SKM-1 treated with dmso at 0.1 percent for 144 hours (cell line): ENCODE measurements around the gene SPTBN4.
"Not testable (repeated sequence)": the region's sequence is repeated elsewhere in the genome, so short reads cannot be mapped to it uniquely, and the experiment has no call there.

ENCODE experiments used
- DNase-seq: peaks from one replicate; lab custom pipeline; 2025; ENCODE audit not compliant: unreplicated experiment; lab: John Stamatoyannopoulos, UW

The SPTBN4 gene

GRCh38 chr19:40585241-40585981 is 118.6 kb downstream of the SPTBN4 start:
- peak; percentile 37 for DNase-seq

DNA sequence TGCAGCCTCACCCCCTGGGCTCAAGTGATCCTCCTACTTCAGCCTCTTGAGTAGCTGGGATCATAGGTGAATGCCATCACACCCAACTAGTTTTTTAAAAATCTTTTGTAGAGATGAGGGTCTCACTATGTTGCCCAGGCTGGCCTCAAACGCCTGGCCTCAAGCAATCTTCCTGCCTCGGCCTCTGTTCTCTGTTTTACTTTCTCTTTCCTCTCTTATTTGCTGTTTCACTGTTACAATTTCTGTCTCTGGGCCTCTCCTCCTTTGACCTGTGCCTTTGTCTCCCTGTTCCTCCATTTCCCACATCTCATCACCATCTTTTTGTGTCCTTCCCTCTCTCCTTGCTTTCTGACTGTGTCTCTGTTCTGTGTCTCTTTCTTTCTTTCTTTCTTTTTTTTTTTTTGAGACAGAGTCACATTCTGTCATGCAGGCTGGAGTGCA is 119.2 kb downstream of the SPTBN4 start:
- DNase-seq: no peak

- DNase-seq: no peak
These were observed 119.8 kb downstream of the SPTBN4 start for GRCh38 chr19:40586611-40587010.

GRCh38 chr19:40588110-40588854 is 121.5 kb downstream of the SPTBN4 start:
- DNase-seq: no peak

DNA sequence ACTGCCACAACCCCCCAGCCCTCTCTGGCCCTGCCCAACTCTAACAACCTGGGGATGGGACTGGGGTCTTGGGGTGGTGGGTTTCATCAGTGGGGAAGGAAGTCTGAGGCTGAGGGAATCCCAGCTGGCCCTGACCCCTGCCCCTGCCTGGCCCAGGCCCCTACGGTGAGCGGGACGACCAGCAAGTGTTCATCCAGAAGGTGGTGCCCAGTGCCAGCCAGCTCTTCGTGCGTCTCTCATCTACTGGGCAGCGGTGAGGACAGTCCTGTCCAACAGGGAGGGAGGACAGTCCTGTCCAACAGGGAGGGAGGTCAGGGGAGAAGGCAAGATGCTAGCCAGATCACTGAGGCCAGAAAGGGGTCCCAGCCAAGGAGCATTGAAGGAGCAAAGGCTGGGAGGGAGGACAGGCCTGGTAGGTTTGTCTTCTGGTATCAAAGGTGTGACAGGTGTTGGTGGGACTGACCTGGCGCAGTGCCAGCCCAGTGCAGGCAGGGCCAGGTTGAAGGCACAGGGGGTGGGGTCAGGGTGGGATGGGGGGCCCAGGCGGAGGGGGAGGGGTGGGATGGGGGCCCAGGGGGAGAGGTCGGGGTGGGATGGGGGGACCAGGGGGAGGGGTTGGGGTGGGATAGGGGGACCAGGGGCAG is 122.2 kb downstream of the SPTBN4 start:
- no peak for DNase-seq

- no peak for DNase-seq
These were observed 123.0 kb downstream of the SPTBN4 start for GRCh38 chr19:40589591-40590429.

GRCh38 chr19:40590464-40591265 is 123.9 kb downstream of the SPTBN4 start:
- no peak for DNase-seq

DNA sequence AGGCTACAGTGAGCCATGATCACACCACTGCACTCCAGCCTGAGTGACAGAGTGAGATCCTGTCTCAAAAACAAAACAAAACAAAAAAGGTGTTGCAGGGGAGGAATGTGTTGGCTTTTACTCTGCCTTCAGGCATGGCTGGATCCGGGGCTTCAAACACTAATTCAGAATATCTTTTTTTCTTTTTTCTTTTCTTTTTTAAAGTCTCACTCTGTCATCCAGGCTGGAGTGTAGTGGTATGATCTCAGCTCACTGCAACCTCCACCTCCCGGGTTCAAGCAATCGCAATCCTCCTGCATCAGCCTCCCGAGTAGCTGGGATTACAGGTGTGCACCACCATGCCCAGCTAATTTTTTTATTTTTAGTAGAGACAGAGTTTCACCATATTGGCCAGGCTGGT is 124.9 kb downstream of the SPTBN4 start:
- DNase-seq: not testable (repeated sequence)

DNA sequence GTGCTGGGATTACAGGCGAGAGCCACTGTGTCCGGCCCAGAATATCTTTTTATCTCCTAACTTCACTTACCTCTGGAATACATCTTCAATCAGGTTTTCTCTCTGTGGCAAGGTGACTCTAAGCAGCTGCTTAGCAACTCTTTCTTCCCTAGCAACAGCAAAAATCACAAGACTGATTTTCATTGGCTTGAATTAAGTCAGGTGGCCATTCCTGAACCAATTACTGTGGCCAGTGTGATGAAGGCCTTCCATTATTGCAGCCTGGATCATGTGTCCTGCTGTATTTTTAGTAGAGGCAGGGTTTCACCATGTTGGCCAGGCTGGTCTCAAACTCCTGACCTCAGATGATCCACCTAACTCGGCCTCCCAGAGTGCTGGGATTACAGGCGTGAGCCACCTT is 125.4 kb downstream of the SPTBN4 start:
- DNase-seq: peak; percentile 69

- DNase-seq: no peak
These were observed 127.5 kb downstream of the SPTBN4 start for GRCh38 chr19:40594255-40594654.

DNA sequence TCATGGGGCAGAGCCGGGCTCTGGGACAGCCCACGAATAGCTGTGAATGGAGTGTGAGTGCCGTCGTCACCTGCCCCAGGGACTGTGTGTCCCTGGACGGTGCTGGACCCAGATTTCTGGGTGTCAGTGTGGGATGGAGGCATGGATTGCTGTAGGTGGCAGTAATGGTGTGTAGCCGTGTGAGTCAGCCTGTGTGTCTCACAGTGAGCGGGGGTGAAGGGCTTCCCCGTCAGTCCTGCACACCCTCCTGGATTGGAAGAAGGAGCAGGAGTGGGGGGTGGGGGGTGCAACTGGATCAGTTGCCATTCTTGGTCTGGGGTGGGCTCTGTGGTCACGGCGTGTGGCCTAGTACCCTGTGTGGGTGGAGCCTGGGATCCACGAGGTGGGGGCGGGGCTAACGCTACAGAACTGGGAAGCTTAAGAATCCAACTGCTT is 127.9 kb downstream of the SPTBN4 start:
- DNase-seq: no peak

DNA sequence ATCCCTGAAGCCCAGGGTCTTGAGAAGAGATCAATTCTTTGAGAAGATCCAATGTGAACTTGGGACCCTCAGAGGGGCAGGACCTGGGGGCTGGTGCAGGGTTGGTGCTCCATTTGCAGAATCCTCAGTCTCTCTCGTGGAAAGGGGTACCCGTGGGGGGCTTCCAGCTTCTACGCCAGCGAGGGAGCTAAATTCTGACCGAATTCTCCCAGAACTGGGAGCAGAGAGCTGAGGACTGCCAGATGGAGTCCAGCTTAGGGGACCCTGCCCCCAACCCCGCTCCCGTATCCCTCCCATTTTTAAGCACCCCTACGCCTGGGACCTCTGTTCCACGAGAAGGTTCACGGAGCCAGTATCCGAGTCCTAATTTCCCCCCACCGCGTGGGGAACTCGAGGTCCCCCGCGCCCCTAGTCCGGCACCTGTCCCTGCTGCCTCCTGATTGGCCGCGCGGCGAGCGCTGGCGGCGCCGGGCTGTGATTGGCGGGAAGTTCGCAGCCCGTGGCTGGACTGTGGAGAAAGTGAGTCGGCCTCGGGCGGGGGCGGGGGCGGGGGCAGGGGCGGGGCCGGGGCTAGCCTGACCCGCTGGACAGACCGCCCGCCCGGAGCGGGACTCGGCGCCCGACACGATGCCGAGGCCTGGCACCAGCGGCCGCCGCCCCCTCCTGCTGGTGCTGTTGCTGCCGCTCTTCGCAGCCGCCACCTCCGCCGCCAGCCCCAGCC is 130.0 kb downstream of the SPTBN4 start:
- DNase-seq: no peak

- DNase-seq: no peak
These were observed 130.6 kb downstream of the SPTBN4 start for GRCh38 chr19:40597329-40597838.

DNA sequence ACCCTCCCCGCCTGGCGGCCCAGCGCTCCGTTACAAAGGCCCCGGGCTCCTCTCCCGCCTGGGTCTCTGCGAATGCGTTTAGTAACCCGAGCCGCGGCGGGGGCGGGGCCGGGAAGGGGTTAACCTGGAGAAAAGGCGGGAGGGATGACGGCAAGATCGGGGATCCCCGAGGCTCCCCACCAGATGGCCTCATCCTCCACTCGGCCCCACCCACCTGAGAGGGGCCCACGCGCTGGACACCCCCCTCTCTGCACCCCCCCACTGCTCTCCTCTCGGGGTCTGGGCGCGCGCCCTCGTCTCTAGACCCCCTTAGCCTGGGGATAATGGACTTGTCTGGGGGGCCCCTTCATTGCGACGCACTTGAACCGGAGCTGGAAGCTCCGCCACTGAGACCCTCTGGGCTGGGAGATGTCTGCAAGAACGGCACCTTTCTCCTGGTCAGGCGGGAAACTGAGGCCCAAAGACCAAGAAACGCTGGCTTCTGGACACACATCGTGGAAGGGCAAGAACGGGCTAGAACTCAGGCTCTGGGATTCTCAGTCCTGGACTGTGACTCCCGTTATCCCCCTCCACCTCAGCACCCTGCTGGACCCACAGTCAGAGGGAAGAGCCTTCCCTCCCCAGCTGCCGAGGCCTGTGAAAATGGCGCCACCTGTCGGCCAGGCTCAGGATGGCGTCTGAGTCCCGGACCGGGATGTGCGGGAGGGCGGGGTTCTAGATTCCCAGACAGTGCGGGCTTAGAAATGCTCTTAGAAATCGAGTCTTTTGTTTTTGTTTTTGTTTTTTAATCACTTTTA is 131.5 kb downstream of the SPTBN4 start:
- DNase-seq: peak; percentile 54

- no peak for DNase-seq
These were observed 132.1 kb downstream of the SPTBN4 start for GRCh38 chr19:40598918-40599307.

DNA sequence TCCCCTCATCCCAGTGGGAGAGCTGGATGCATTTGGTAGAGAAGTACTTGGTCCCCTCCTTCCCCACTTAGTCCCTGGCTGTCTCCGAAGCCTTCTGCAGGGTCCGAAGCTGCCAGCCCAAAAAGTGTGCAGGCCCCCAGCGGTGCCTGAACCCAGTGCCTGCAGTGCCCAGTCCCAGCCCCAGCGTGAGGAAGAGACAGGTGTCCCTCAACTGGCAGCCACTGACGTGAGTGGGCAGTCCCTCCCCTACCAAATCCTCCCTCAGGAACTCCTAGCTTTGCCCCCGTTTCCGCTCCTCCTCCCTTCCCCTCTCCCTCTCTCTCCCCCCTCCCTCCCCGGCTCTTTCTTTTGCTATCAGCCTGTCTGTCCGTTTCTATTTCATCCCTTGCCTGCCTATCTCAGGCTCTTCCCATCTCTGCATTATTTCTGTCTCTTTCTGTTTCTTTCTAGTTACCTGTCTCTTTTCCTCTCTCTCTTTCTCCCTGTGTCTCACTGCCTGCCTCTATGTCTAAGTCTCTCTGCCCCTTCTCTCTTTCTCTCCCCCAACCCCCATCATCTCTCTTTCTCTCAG is 132.6 kb downstream of the SPTBN4 start:
- no peak for DNase-seq

GRCh38 chr19:40599902-40600569 is 133.2 kb downstream of the SPTBN4 start:
- no peak for DNase-seq
